Fibroblast of skin of scalp (primary cell): Measurements from ENCODE around the gene ABLIM2.

Experiments used
- DNase-seq: peaks from one replicate; pipeline ENCODE4 v3.0.0-alpha.2; 2013

ABLIM2 gene

GRCh38 chr4:8041868-8042267 lies 116.7 kb downstream of the ABLIM2 start:
- DNase-seq: no peak

DNA sequence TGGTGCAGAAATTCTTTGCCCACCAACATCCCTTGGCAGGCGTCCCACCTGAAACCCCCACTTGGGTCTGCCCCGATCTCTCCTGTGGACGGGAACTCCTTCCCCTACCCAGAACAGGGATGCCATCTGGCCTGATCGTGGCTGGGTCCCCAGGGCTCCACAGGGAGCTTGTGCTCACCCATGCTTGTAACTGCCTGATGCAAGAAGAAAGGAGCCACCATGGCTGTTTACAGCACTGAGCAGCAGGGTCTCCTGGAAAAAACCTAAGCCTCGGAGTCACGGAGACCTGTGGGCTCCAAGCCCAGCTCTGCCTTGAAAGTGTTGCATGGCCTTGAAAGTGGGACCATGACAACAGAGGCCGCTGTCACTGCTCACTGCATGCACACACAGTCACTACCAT lies 117.4 kb downstream of the ABLIM2 start:
- DNase-seq: no peak

DNA sequence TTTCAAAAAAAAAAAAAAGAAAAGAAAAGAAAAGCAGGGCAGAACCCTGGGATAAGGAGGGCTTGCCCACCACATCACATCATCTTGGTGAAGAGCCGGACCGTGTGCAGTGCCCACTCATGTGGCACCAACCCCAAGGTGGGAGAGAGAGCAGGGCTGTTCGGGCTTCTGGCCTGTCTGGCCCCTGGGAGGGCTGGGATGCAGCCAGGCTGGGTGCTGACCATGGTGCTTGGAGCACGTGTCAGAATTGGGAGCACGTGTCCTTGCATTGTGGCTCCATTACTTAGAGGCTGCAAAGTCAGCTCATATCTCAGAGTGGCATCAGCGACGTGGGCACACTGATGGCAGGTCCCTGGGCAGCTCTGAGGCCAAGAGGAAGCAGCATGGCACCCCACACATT lies 118.0 kb downstream of the ABLIM2 start:
- no peak for DNase-seq

GRCh38 chr4:8039853-8040252 lies 118.8 kb downstream of the ABLIM2 start:
- no peak for DNase-seq

DNA sequence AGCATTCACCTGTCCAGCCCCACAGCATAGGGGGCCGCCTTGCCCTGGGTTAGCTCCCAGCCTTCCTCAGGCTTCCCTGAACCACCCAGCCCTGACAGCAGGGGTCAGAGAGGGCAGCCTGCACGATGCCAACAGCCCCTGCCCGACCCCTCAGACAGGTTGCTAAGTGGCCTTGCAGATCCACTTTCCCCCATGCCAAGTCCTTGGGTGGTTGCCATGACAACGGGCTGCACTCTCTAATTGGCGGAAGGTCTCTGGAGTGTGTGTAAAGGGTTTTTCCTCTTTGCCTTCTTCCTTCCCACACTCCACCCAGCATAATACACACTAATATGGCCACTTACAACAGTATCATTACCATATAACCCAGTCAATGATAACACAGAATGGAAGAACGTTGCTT lies 119.3 kb downstream of the ABLIM2 start:
- DNase-seq: peak; percentile 10

GRCh38 chr4:8038719-8039251 lies 119.8 kb downstream of the ABLIM2 start:
- no peak for DNase-seq

GRCh38 chr4:8038083-8038482 lies 120.5 kb downstream of the ABLIM2 start:
- no peak for DNase-seq

- no peak for DNase-seq
Measured at GRCh38 chr4:8037150-8037769, 121.4 kb downstream of the ABLIM2 start.

- DNase-seq: peak; percentile 68
Measured at GRCh38 chr4:8035371-8035780, 123.2 kb downstream of the ABLIM2 start.

GRCh38 chr4:8033829-8034528 lies 124.6 kb downstream of the ABLIM2 start:
- DNase-seq: no peak

- no peak for DNase-seq
Measured at GRCh38 chr4:8033067-8033755, 125.4 kb downstream of the ABLIM2 start.

- no peak for DNase-seq
Measured at GRCh38 chr4:8032381-8032780, 126.2 kb downstream of the ABLIM2 start.

DNA sequence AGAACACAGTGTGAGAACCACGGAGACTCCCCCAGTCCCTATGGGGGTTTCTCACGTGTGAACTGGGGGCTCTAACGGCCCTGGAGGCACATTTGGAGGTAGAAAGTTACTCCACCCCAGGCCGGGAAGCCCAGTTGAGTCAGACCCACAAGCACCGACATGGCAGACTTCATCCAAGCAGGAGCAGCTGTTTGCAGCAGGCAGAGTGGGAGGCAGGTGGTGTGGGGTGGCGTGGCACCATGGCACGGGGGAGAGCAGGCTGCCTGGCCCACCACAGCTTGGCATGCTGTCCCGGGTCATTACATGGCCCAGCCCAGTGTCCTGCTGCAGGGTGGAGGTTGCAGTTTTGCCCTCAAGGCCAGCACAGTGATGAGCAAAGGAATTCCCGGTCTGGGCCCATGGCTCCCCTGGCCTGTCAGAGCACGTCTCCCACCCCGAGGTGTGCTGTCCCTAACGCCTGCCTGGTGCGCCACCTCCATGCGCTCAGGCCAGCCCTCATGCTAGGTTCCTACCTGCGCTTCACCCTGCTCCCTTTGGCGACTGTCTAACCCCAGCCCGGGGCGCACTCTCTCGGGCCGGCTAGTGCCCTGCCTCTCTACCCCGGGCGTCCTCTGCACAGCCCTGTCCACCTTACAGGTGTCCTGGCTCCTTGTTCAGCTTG lies 128.4 kb downstream of the ABLIM2 start:
- DNase-seq: no peak

GRCh38 chr4:8029689-8030088 lies 128.9 kb downstream of the ABLIM2 start:
- no peak for DNase-seq

DNA sequence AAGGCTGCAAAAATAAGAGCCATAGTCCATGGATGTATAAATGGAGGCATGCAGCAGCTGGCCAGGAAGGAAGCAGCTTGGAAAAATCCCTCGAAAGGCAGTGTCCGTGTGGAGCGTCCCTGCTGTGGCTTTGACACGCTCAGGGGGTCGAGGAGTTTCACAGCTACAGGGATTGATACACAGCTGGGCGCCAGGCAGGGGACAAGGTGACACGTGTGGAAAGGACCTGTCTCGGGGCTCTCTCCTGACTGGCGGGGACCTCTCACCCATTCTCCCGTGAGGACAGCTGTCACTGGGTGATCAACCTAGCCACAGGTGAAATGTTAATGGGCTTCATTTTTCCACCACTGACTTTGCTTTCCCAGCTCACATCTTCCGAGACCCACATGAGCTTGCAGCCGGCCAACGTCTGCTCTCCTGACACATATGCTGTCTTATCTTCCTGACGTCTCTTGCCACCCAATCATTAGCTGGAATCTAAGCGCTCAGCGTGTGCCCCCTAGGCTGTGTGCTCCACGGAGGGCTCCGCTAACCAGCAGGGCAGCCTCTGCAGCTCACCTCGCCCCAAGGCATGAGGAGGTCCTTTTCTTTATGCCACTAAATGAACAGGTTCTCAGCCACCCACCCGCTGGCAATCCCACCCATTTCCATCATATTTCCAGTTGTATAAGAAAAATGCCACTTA lies 129.6 kb downstream of the ABLIM2 start:
- no peak for DNase-seq

DNA sequence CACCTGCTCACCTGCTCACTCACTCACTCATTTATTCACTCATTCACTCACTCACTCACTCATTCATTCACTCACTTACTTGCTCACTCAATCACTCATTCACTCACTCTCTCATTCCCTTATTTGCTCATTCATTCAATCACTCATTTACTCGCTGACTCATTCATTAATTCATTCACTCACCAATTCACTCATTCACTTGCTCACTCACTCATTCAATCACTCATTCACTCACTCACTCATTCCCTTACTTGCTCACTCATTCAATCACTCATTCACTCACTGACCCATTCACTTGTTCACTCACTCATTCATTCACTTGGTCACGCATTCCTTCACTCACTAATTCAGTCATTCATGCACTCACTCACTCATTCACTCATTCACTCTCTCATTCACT lies 130.2 kb downstream of the ABLIM2 start:
- no peak for DNase-seq

GRCh38 chr4:8026453-8026852 lies 132.2 kb downstream of the ABLIM2 start:
- DNase-seq: no peak

DNA sequence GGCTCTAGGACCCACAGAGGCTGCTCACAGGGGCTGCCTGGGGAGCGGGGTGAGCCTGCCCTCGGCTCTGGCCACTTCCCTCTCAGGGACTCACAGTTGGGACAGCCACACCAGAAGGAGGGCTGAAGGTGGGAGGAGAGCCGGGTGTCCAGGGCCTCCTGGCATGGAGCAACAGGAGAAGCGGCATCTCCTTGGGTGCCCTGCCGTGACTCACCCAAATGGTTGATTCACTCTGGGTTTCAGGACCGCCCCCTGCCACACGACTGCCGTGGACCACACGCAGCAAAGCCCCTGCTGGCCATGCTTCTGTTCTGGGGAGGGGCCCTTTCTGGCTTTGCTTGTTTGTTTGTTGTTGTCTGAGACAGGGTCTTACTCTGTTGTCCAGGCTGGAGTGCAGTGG lies 132.9 kb downstream of the ABLIM2 start:
- DNase-seq: no peak

- no peak for DNase-seq
Measured at GRCh38 chr4:8024073-8024786, 134.4 kb downstream of the ABLIM2 start.

GRCh38 chr4:8023696-8024033 lies 134.9 kb downstream of the ABLIM2 start:
- DNase-seq: no peak

GRCh38 chr4:8022767-8023695 lies 135.6 kb downstream of the ABLIM2 start:
- no peak for DNase-seq
